H1 (cell line): ENCODE data around the gene MAP1B.

Experiments
- ATF3 ChIP-seq: IDR thresholded peaks from 2 replicates; pipeline ENCODE4 v1.6.1; 2011; ENCODE audit warnings: low read depth, mild to moderate bottlenecking, low read length; ENCODE audit not compliant: insufficient read depth
- CTCF ChIP-seq, 3 experiments: IDR thresholded peaks; 1 replicate in 2 of 3; 2 replicates in 1 of 3; pipeline versions ENCODE4 v1.5.1 to v1.6.1; 2011; ENCODE audit warnings: low read length in 3 of 3, mild to moderate bottlenecking in 3 of 3, inconsistent platforms in 2 of 3, low read depth in 1 of 3, moderate library complexity in 1 of 3; ENCODE audit not compliant: insufficient read depth in 1 of 3; ENCODE audit errors: control extremely low read depth in 1 of 3
- HDAC6 ChIP-seq: IDR thresholded peaks from one replicate; pipeline ENCODE4 v1.7.1; 2012; ENCODE audit warnings: low read depth, mild to moderate bottlenecking, inconsistent platforms, low read length, moderate library complexity
- POLR2A ChIP-seq, 2 experiments: IDR thresholded peaks; 1 replicate in 1 of 2; 2 replicates in 1 of 2; pipeline ENCODE4 v1.6.1; 2011; ENCODE audit warnings: low read depth in 2 of 2, low read length in 2 of 2, mild to moderate bottlenecking in 2 of 2; ENCODE audit errors: control extremely low read depth in 1 of 2
- POLR2AphosphoS5 ChIP-seq: IDR thresholded peaks from 2 replicates; pipeline ENCODE4 v1.6.1; 2011; ENCODE audit warnings: low read depth, low read length
- RAD21 ChIP-seq, 2 experiments: IDR thresholded peaks in 1 of 2; conservative IDR thresholded peaks in 1 of 2; 2 replicates each; pipeline ENCODE4 v1.6.1; 2011; ENCODE audit warnings: low read depth in 2 of 2, low read length in 2 of 2, improper control_type of control experiment in 1 of 2, inconsistent platforms in 1 of 2, mild to moderate bottlenecking in 1 of 2, moderate library complexity in 1 of 2
- RNF2 ChIP-seq: fragments of 200-900, 300-1000 bp; sonication (generic); IDR thresholded peaks from 2 replicates; pipeline ENCODE4 v1.7.1; 2016; ENCODE audit warnings: borderline replicate concordance, low read depth, mild to moderate bottlenecking, antibody characterized with exemption, low read length; ENCODE audit not compliant: poor library complexity, severe bottlenecking; ENCODE audit errors: missing control alignments
- SIN3A ChIP-seq, 2 experiments: IDR thresholded peaks in 1 of 2; conservative IDR thresholded peaks in 1 of 2; 2 replicates each; pipeline ENCODE4 v1.6.1; 2011 to 2012; ENCODE audit warnings: low read length in 2 of 2, improper control_type of control experiment in 1 of 2, low read depth in 1 of 2, mild to moderate bottlenecking in 1 of 2
- SP1 ChIP-seq: IDR thresholded peaks from 2 replicates; pipeline ENCODE4 v1.6.1; 2011; ENCODE audit warnings: low read depth, low read length
- ZNF274 ChIP-seq: IDR thresholded peaks from 2 replicates; pipeline ENCODE4 v1.7.0; 2012; ENCODE audit warnings: low read length, borderline replicate concordance; ENCODE audit errors: extremely low read depth

GRCh38 chr5:72129725-72130124 lies 22.4 kb downstream of the MAP1B start:
- TF ChIP-seq RAD21 (IDR thresholded peaks at IDR 0.05 in 1 of 2, conservative IDR thresholded peaks at IDR 0.05 in 1 of 2; ENCODE audit: low read depth in 2 of 2, low read length in 2 of 2) (no peak), ZNF274 (no peak), CTCF (IDR thresholded peaks at IDR 0.05; ENCODE audit: control extremely low read depth in 1 of 3, insufficient read depth in 1 of 3, low read depth in 1 of 3, low read length in 3 of 3) (no peak), POLR2AphosphoS5 (no peak), ATF3 (no peak), RNF2 (no peak), SIN3A (conservative IDR thresholded peaks at IDR 0.05 in 1 of 2, IDR thresholded peaks at IDR 0.05 in 1 of 2; ENCODE audit: low read depth in 1 of 2, low read length in 2 of 2) (no peak), POLR2A (IDR thresholded peaks at IDR 0.05; ENCODE audit: control extremely low read depth in 1 of 2, low read depth in 2 of 2, low read length in 2 of 2) (no peak), SP1 (no peak), HDAC6 (no peak)
